Measurements from ENCODE around the gene ZFYVE26. TPM values are rescaled to one million over a fixed set of nuclear protein-coding genes. Genes with fewer than 3 reads are reported as not detected.

Gene ZFYVE26
- total and polyA plus RNA-seq, 10 of the 15 experiments (the other 5 are each of a cell fraction or from before 2014, with no cell fraction given) = 1.00 to 25.6 (median 12.0) TPM

- no peak overlapping the region for H3K4me2 ChIP-seq (ENCODE audit: control insufficient read depth, insufficient read depth)
- DNase-seq (ENCODE audit: low read depth, low spot score) = no peak
Observed at GRCh38 chr14:67785270-67786109, 30.9 kb downstream of the ZFYVE26 start.

More at GRCh38 chr14:67785270-67786109, 30.9 kb downstream of the ZFYVE26 start:
- FAIRE-seq (no peak), ATAC-seq (no peak)
- H3K27ac ChIP-seq (ENCODE audit: control insufficient read depth, insufficient read depth) = no peak overlapping the region
- H3K4me3 ChIP-seq = no peak overlapping the region
- ChIA-PET SMC1A (ENCODE audit: uncharacterized antibody, unreplicated experiment) (interaction anchor here (0.9 to 1.4 kb wide), 2 partner anchors 9 kb away, joined by 3 to 6 read pairs; no protein-coding TSS in a partner anchor), CTCF (no interaction called here), RAD21 (ENCODE audit: unreplicated experiment) (no interaction called here), POLR2A (no interaction called here)
- intact Hi-C loops (cut with micrococcal nuclease; ENCODE audit: unreplicated experiment) (no loop called here), in situ Hi-C loops (cut with MboI) (no loop called here)
- no peaks in the 10 kb centered on the region for H3K9me3 ChIP-seq (replicated peaks; ENCODE audit: control insufficient read depth, insufficient read depth, low read length)
- no peaks in the 10 kb centered on the region for H3K27me3 ChIP-seq (replicated peaks in 1 of 2; ENCODE audit: control insufficient read depth in 2 of 2, insufficient read depth in 2 of 2, low read length in 1 of 2)
- BruUV-seq (replicated peaks) = no TSS peak
- H3K79me2 ChIP-seq (ENCODE audit: control insufficient read depth, insufficient read depth, low read length) = no peaks in the 10 kb centered on the region
- H3K9ac ChIP-seq (ENCODE audit: control insufficient read depth, insufficient read depth, low read length) = no peak overlapping the region
- no peaks in the 10 kb centered on the region for H3K4me1 ChIP-seq (ENCODE audit: control insufficient read depth, insufficient read depth, low read length)
- no peaks in the 10 kb centered on the region for H4K20me1 ChIP-seq (ENCODE audit: control insufficient read depth, insufficient read depth)
- TF ChIP-seq RBBP5 (conservative IDR thresholded peaks at IDR 0.05) (no peak), EZH2 (IDR thresholded peaks at IDR 0.05; ENCODE audit: borderline replicate concordance, control insufficient read depth, low read depth, low read length) (no peak), JUND (IDR thresholded peaks at IDR 0.05; ENCODE audit: low read depth, low read length) (no peak), PAX8 (IDR thresholded peaks at IDR 0.05) (no peak), MXI1 (IDR thresholded peaks at IDR 0.05; ENCODE audit: low read depth, low read length) (no peak), ATF7 (IDR thresholded peaks at IDR 0.05; ENCODE audit: low read depth) (no peak), CBX5 (IDR thresholded peaks at IDR 0.05; ENCODE audit: low read depth) (no peak), ZNF217 (IDR thresholded peaks at IDR 0.05) (no peak), NFIC (IDR thresholded peaks at IDR 0.05; ENCODE audit: low read depth, low read length) (no peak), MTA2 (IDR thresholded peaks at IDR 0.05; ENCODE audit: low read depth) (no peak)
- TF ChIP-seq, protein P1, sequence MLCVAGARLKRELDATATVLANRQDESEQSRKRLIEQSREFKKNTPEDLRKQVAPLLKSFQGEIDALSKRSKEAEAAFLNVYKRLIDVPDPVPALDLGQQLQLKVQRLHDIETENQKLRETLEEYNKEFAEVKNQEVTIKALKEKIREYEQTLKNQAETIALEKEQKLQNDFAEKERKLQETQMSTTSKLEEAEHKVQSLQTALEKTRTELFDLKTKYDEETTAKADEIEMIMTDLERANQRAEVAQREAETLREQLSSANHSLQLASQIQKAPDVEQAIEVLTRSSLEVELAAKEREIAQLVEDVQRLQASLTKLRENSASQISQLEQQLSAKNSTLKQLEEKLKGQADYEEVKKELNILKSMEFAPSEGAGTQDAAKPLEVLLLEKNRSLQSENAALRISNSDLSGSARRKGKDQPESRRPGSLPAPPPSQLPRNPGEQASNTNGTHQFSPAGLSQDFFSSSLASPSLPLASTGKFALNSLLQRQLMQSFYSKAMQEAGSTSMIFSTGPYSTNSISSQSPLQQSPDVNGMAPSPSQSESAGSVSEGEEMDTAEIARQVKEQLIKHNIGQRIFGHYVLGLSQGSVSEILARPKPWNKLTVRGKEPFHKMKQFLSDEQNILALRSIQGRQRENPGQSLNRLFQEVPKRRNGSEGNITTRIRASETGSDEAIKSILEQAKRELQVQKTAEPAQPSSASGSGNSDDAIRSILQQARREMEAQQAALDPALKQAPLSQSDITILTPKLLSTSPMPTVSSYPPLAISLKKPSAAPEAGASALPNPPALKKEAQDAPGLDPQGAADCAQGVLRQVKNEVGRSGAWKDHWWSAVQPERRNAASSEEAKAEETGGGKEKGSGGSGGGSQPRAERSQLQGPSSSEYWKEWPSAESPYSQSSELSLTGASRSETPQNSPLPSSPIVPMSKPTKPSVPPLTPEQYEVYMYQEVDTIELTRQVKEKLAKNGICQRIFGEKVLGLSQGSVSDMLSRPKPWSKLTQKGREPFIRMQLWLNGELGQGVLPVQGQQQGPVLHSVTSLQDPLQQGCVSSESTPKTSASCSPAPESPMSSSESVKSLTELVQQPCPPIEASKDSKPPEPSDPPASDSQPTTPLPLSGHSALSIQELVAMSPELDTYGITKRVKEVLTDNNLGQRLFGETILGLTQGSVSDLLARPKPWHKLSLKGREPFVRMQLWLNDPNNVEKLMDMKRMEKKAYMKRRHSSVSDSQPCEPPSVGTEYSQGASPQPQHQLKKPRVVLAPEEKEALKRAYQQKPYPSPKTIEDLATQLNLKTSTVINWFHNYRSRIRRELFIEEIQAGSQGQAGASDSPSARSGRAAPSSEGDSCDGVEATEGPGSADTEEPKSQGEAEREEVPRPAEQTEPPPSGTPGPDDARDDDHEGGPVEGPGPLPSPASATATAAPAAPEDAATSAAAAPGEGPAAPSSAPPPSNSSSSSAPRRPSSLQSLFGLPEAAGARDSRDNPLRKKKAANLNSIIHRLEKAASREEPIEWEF (IDR thresholded peaks at IDR 0.05; ENCODE audit: insufficient replicate concordance, low read depth, low read length) = no peak
- no peak overlapping the region for H2AFZ ChIP-seq (ENCODE audit: control insufficient read depth, low read depth, low read length)
- H3K36me3 ChIP-seq (ENCODE audit: control insufficient read depth in 2 of 2, insufficient read depth in 2 of 2, low read length in 1 of 2) = peaks cover 22 to 39% of the 10 kb centered on the region in 2 experiments
- WGBS (ENCODE audit: insufficient coverage, insufficient replicate concordance, low lambda C conversion rate, missing lambda C conversion rate) = 81% methylated on average over 4 of the region's 4 CpGs

Data from GM12878 (cell line).